GM18951 (cell line): ENCODE results near the gene HIRA.
"Not testable (repeated sequence)": the region's sequence is repeated elsewhere in the genome, so short reads cannot be mapped to it uniquely, and the experiment has no call there.

ENCODE experiments used
- POLR2A ChIP-seq: IDR thresholded peaks from 4 replicates; pipeline ENCODE4 v1.6.1; 2011; ENCODE audit warnings: mild to moderate bottlenecking; ENCODE audit not compliant: insufficient read length, insufficient read depth; ENCODE audit errors: extremely low read depth
- in situ Hi-C: fragments of 300-500 bp; cut with MboI; formaldehyde crosslinking; loops from one replicate; pipeline ENCODE4 v1.12.0; 2022; ENCODE audit warnings: low sequenced_read_pairs, mixed read lengths, inconsistent platforms; ENCODE audit not compliant: unreplicated experiment

HIRA gene

DNA sequence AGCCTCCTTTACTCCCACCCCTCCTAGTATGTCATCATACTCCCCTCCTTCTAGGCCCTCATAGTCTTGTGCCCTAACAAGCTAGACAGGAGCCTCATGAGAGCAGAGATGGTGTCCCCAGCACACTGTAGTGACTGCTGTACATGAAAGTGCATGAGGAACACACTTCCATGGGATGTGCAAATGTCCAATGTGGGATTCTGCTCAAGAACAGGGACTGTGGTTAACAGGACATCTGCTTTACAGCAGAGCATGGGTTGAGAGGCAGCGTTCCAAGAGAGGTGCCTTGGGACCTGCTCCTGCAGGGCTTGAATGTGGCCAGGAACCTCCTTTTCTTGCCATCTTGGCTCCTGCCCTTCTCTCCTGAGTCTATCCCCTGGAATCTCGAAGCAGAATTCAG lies 45.3 kb downstream of the HIRA start:
- TF ChIP-seq POLR2A: no peak
- in situ Hi-C loops: no loop called here

DNA sequence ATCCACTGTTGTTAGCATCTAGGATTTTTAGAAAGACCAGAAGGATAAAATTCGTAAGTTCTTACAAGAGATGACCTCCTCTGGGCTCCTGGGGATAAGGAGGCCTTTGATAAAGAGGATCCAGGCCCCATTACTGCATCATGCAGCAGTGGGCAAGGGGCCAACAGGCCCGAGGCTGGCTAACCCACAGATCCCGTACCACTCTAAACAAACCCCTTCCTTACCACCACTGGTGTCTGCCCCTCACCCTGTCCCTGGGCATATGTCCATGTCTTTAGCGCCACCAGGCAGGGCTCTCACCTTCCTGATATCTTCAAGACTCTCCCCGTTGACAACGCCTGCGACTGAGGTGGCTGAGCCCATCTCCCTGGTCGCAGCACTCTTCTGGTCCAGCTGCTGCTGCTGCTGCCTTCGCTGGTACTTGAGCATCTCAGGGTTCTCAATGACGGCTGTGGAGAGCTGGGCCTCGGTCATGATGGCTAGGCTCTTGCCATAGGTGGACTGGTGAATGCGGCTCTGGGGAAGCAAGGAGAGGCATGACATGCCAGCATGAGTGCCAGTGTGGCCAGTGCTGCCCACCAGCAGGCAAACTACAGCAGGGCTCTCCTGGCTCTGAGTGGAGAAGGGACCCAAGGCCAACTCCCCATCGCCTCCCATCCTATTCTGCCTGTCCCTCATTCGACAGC lies 46.2 kb downstream of the HIRA start:
- no peak for TF ChIP-seq POLR2A
- in situ Hi-C loops: no loop called here

DNA sequence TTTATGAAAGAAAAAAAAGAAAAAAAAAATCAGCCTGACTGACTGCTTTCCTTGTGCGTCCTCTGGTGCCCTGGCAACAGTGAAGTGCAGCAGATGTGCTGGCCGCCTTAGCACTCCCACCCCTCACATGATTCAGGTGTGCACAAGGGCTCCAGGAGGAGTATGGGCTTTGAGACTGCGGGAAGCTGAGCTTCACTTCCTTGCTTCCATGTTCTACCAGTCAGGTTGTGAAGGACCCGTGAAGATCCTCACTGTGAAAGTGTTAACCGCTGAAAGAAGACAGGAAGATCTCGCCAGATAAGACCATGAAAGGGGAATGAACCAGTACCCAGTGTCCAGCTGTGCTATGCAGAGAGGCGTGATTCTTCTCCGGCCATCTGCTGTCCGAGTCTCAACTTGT lies 48.2 kb downstream of the HIRA start:
- in situ Hi-C loops: no loop called here
- no peak for TF ChIP-seq POLR2A

DNA sequence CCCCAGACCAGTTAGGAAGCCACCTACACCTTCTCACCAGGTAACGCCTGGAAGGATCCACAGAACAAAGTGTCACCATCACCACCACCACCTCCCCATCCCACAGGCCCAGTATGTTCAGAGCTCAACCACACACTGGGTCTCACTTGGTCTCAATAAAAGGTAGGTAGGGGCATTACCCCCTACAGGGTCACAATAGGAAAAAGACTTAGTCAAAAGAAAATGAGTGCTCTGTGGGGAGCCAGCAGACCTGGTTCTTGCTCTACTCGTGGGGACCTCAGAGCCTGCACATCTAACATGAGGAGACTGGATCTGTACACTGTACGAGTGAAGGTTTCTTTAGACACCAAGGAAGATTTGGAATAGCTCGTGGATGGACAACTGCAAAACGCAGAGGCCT lies 49.3 kb downstream of the HIRA start:
- TF ChIP-seq POLR2A: no peak
- in situ Hi-C loops: no loop called here

DNA sequence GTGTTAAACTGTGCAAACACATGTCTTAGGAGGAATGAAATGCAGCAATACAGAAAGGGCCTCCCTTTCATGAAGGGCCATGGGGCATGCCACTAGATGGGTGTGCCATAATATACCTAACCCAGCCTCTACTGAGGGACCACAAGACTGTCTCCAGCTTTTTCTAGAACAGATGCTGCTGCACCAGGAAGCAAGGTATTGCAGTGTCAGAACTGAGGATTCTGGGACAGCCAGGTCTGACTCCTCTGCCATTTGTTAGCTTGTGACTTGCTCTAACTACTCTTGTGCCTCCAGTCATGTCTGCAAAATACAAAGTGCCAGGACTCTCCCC lies 53.2 kb downstream of the HIRA start:
- no peak for TF ChIP-seq POLR2A
- in situ Hi-C loops: no loop called here

DNA sequence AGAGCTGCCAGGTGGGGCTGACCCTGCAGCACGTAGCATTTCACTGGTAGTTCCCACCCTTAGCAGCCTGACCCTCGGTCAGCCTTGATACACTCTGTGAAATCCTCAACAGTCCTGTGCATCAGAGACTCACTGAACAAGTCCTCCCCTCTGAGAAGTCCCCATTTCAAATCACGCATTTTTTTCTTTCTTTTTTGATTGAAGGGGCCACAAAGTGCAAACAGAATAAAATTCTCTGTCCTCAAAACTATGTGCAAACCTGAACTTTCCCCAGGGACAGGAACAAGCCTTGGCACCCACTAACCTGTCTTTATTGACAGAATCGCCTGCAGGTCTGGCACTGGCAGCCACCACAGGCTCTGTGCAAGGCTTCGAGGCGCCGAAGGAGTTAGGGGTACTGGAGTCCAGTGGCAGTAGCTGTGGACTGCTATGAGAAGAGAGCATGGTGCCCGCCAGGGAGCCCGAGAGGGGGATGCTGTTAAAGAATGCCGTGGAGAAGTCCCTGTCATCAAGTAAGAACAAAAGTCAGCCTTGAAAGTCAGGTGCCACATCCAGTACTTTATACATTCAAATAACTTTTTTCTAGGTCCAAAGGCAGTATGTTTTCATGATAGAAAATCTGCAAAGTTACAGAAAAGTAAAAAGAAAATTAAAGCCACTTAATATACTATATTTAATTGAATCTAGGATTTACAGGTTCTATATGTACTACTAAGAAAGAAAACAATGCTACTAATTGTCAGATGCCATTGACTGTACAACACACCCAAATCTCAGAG lies 53.8 kb downstream of the HIRA start:
- in situ Hi-C loops: no loop called here
- TF ChIP-seq POLR2A: no peak

DNA sequence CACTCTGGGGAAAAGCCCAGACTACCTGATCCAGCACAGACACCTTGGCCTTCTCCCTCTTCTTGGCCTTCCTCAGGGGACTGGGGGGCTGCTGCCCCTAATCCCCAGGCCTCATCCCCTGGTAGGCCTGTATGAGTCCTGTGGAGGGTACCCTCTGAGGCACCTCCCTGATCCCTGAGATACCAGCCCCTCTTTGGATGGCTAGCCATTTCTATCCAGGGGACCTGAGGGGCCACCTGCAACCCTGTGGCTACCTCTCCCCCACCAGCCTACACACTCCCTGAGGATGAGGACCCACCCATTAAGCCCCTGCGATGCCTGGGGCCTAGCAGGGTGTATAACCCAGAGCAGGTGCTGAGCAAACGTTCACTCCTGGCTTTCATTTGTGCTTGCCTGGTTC lies 54.6 kb downstream of the HIRA start:
- TF ChIP-seq POLR2A: no peak
- in situ Hi-C loops: no loop called here

DNA sequence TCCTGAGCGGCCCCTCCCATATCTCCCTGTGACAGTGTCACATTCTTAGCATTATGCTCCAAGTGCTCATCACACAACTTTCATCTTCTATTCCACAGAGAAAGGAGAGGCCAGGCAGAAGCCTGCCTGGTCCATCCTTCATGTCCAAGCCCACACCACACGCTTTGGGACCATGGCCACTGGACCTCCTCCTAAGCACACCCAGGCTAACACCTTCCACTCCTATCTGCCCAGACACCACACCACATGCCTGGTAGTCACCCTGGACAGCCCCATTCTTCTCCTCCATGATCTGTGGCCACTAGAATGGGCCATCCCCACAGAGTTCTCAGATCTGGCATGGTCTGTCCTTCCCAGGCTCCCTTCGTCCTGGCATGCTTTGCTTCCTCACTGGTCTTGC lies 55.3 kb downstream of the HIRA start:
- in situ Hi-C loops: no loop called here
- no peak for TF ChIP-seq POLR2A

DNA sequence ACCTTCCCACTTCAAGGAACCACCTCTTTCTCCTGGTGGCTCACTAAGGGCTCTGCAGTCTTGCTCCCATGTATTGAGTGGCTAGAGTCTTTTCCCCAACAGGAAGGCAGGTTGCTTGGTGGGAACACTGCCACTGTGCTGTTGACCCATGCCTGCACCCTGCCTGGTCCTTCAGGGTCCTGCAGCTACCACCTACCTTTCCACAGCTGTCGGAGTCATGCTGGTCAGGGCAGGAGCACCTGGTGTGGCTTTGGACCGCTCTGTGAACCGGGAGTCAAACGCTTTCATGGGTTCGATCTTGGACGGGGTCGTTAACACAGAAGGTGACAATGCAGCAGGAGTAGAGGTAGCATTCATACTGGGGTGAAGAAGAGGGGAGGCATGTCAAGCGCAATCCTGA lies 56.1 kb downstream of the HIRA start:
- no peak for TF ChIP-seq POLR2A
- in situ Hi-C loops: no loop called here

DNA sequence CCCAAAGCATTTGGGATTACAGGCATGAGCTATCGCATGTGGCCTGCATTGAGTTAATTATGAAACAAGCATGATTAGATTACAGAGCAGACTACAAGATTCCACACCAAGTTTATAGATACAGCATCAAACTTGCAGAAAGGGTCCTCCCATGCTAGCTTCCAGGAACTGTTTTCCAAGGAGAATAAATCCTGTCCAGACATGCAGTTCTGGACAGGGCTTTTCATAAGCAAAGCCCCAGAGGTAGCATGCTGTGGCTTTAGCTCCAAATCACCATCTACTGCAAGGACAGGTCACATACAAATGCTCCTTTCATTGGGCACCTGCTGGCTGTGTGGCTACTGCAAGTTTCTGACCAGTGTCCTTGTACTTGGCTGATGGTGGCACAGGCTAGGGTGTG lies 57.1 kb downstream of the HIRA start:
- TF ChIP-seq POLR2A: no peak
- in situ Hi-C loops: no loop called here

DNA sequence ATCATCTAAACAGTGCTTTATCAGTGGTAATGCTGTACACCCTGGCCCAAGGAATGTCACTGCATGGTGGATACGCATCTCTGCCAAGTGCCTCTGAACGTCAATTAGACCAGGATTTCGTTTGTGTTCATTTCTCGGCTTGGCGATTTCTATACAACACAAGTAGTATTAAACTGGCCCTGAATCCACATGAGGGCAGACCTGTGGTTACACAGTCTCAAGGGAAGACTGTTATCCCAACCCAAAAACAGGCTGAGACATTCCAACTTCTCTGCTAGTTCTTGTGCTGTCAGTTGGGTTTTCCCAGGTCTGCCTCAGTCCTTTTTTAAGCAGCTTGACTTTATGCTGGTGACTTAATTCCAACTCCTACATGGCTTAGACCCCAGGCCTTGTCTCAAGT lies 58.1 kb downstream of the HIRA start:
- in situ Hi-C loops: no loop called here
- TF ChIP-seq POLR2A: no peak

DNA sequence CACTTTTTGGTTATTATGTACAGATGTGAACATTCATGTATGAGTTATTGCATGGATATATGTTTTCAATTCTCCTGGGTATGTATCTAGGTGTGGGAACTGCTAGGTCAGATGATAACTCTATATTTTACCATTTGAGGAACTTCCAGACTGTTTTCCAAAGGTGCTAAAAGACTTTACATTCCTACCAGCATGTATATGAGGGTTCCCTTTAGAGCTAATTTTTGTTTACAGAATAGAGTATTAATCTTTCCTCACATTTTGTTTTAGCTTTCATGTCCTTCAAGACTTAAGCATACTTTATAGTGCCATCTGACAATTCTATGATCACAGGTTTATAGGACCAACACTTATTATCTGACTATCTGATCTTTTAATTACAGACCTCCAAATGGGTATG lies 59.6 kb downstream of the HIRA start:
- in situ Hi-C loops: no loop called here
- no peak for TF ChIP-seq POLR2A

DNA sequence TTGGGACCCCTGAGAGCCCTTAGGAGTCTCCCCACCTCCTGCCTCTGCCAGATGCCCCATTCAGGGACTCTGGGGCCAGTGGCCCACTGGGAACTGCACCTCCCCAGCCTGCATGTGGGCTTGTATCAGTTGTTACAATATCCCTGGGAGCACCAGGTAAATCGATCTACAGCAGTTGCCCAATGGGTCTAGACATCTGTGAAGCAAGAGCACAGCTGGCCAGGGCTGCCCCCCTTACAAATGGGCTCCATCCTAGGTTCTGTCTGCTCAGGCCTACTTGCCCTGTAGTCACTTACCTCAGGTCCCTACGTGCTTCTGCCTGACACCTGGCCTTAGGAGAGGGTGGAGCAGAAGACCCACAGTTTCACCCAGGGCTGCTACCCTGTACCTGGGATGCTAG lies 62.7 kb downstream of the HIRA start:
- TF ChIP-seq POLR2A: no peak

DNA sequence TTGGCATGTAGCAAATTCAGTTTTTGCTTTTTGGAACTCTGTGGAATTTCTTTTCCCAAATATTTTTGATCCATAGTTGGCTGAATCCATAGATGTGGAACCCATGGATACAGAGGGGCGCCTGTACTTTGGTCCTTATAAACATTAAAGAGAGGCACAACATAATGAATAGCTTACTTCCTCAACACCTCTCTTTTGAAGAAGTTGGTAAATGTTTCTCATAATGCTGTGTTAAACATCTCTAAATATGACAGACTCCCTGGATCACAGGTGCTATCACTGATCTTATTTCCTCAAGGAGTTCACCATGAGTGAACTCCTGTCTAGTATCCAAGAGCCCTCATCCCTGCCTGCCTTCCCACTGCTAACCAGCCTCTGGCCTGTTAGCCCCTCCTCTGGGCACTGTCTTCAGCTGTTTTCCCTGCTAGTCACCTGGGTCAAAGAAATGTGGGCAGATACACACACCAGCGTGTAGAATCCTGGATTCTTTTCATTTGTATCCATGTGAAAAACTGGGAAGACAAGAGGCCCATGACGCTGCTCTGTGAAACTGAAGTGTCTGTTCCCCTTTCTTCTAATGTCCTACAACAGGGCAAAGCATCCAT lies 63.7 kb downstream of the HIRA start:
- in situ Hi-C loops: no loop called here
- TF ChIP-seq POLR2A: no peak

More for the DNA sequence above, 62.7 kb downstream of the HIRA start:
- in situ Hi-C loops: no loop called here

DNA sequence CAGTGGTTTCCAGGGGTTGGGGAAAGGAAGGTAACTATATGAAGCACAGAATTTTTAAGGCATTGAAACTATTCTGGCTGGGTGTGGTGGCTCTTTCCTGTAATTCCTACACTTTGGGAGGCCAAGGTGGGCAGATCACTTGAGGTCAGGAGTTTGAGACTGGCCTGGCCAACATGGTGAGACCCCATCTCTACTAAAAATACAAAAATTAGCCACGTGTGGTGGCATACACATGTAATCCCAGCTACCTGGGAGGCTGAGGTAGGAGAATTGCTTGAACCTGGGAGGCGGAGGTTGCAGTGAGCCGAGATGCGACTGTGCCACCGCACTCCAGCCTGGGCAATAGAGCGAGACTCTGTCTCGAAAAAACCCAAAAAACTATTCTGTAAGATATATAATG lies 68.0 kb downstream of the HIRA start:
- in situ Hi-C loops: not testable (repeated sequence)
